ENCODE measurements around the gene BMP3. TPM values are rescaled to one million over a fixed set of nuclear protein-coding genes. Genes with fewer than 3 reads are reported as not detected.

BMP3 gene
- polyA plus RNA-seq, 1 of the 3 experiments (the other 2 are of a cell fraction): 0.12 TPM

- Histone ChIP-seq H3K4me2 (no peak overlapping the region), H3K27me3 (ENCODE audit: insufficient read depth) (peaks cover 6% of the 10 kb centered on the region; the same call in 1 of the 2 replicates), H3K9me2 (no peaks in the 10 kb centered on the region), H2AFZ (ENCODE audit: low read depth) (no peak overlapping the region), H3F3A (replicated peaks; ENCODE audit: insufficient read depth) (no peaks in the 10 kb centered on the region), H3K27ac (ENCODE audit: low read depth in 2 of 2, low read length in 1 of 2) (no peak overlapping the region), H3K36me3 (replicated peaks in 1 of 2; ENCODE audit: control insufficient read depth in 1 of 2, insufficient read depth in 2 of 2, low read length in 1 of 2) (no peaks in the 10 kb centered on the region), H3K9me3 (no peaks in the 10 kb centered on the region), H3K9ac (no peak overlapping the region), H4K20me1 (ENCODE audit: insufficient read depth) (no peaks in the 10 kb centered on the region), H3K79me2 (ENCODE audit: insufficient read depth) (no peaks in the 10 kb centered on the region), H3K4me3 (ENCODE audit: low read depth in 2 of 2, low read length in 1 of 2) (no peak overlapping the region), H3K4me1 (ENCODE audit: control insufficient read depth in 1 of 2, insufficient read depth in 2 of 2, low read depth in 1 of 2, low read length in 1 of 2) (no peaks in the 10 kb centered on the region)
- WGBS (ENCODE audit: low lambda C conversion rate): 4% methylated on average over 1 of the region's 1 CpG
- ChIA-PET POLR2A (no interaction called here), CTCF (interaction anchor here (1.1 to 1.6 kb wide), 2 partner anchors 18 to 293 kb away, joined by 3 to 4 read pairs; no protein-coding TSS in a partner anchor)
- DNase-seq: no peak
- TF ChIP-seq TCF12 (IDR thresholded peaks at IDR 0.05) (no peak), EZH2phosphoT487 (IDR thresholded peaks at IDR 0.05; ENCODE audit: borderline replicate concordance, low read depth) (no peak), GATA2 (CRISPR knock-in tag; IDR thresholded peaks at IDR 0.05) (no peak), FOXJ3 (CRISPR knock-in tag; IDR thresholded peaks at IDR 0.05) (no peak), GABPA (IDR thresholded peaks at IDR 0.05; ENCODE audit: low read depth) (no peak), CHD2 (IDR thresholded peaks at IDR 0.05; ENCODE audit: low read length, partially characterized antibody) (no peak), TEAD4 (IDR thresholded peaks at IDR 0.05; ENCODE audit: borderline replicate concordance, insufficient read depth) (no peak), RAD21 (IDR thresholded peaks at IDR 0.05; ENCODE audit: low read length) (no peak), NRF1 (IDR thresholded peaks at IDR 0.05; ENCODE audit: low read depth, low read length) (no peak), MEF2A (IDR thresholded peaks at IDR 0.05; ENCODE audit: borderline replicate concordance, low read depth) (no peak), RCOR1 (IDR thresholded peaks at IDR 0.05; ENCODE audit: low read length) (no peak), MAX (IDR thresholded peaks at IDR 0.05; ENCODE audit: low read depth) (no peak)
- TF ChIP-seq, protein P1, sequence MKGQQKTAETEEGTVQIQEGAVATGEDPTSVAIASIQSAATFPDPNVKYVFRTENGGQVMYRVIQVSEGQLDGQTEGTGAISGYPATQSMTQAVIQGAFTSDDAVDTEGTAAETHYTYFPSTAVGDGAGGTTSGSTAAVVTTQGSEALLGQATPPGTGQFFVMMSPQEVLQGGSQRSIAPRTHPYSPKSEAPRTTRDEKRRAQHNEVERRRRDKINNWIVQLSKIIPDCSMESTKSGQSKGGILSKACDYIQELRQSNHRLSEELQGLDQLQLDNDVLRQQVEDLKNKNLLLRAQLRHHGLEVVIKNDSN (IDR thresholded peaks at IDR 0.05; ENCODE audit: borderline replicate concordance, low read depth): no peak
- TF ChIP-seq, protein P2, sequence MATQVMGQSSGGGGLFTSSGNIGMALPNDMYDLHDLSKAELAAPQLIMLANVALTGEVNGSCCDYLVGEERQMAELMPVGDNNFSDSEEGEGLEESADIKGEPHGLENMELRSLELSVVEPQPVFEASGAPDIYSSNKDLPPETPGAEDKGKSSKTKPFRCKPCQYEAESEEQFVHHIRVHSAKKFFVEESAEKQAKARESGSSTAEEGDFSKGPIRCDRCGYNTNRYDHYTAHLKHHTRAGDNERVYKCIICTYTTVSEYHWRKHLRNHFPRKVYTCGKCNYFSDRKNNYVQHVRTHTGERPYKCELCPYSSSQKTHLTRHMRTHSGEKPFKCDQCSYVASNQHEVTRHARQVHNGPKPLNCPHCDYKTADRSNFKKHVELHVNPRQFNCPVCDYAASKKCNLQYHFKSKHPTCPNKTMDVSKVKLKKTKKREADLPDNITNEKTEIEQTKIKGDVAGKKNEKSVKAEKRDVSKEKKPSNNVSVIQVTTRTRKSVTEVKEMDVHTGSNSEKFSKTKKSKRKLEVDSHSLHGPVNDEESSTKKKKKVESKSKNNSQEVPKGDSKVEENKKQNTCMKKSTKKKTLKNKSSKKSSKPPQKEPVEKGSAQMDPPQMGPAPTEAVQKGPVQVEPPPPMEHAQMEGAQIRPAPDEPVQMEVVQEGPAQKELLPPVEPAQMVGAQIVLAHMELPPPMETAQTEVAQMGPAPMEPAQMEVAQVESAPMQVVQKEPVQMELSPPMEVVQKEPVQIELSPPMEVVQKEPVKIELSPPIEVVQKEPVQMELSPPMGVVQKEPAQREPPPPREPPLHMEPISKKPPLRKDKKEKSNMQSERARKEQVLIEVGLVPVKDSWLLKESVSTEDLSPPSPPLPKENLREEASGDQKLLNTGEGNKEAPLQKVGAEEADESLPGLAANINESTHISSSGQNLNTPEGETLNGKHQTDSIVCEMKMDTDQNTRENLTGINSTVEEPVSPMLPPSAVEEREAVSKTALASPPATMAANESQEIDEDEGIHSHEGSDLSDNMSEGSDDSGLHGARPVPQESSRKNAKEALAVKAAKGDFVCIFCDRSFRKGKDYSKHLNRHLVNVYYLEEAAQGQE (IDR thresholded peaks at IDR 0.05; ENCODE audit: low read depth, low read length): no peak
Measured at GRCh38 chr4:81058621-81059020, 28.1 kb downstream of the BMP3 start.
